CD4-positive, alpha-beta T cell treated with Interleukin-17A for 1 hour (primary cell): ENCODE data around the gene PBX2.
A peak's percentile ranks its signal among the peaks of the same experiment; 100 is the strongest.
"Not testable (repeated sequence)": the region's sequence is repeated elsewhere in the genome, so short reads cannot be mapped to it uniquely, and the experiment has no call there.

Source experiments
- DNase-seq: peaks from one replicate; pipeline ENCODE4 v3.0.0-alpha.2; 2020

PBX2 gene

GRCh38 chr6:32148289-32149091, 41.5 kb downstream of the PBX2 start:
- peak; percentile 80 for DNase-seq

- DNase-seq, result peak; percentile 14
Measured at GRCh38 chr6:32147401-32148132, 42.4 kb downstream of the PBX2 start.

DNA sequence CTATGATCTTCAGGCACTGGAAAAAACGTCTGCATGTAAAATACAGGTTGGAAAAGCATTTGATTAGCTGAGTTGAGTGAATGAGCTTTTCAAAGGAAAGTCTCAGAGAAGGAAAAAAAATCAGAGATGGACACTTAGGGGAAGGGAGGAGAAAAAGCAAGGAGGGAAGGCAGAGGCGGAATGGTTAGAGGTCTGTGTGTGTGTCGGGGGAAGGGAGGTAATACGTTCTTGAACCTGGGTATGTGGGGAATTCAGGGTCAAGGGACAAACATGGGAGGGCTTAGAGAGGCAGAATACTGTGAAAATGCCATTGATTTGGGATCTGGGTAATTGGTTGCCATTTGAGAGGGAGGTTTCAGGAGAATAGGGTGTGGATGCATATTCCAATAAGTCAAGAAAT, 43.3 kb downstream of the PBX2 start:
- DNase-seq, result no peak

DNA sequence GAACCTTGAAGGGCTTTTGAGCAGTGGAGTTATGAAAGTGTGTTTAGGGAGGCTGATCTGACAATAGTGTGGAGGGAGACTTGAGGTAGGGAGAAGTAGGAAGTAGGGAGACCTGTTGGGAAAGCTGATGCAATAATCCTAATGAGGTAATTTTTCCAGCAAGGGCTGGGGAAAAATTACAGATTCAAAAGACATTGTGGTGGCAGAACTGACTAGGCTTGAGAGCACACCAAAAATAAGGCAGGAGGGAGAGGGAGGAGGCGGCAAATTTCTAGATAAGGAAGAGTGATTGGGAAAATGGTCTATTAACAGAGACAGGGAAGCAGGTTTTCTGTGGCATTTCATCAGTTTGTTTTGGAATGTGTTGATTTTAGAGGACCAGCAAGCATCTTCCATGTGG, 43.7 kb downstream of the PBX2 start:
- DNase-seq, result no peak

DNA sequence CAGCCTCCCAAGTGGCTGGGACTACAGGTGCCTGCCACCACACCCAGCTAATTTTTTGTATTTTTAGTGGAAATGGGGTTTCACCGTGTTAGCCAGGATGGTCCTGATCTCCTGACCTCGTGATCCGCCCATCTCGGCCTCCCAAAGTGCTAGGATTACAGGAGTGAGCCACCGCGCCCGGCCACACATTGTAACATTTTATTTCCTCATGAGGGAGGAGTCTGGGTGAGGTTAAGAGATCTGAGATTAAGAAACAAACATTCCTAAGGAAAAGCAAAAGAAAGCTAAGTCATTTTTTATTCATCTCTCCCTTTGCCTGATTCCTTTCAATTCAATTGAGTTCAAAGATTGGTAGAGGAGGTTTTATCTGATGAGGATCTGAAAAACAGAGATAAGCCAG, 45.8 kb downstream of the PBX2 start:
- not testable (repeated sequence) for DNase-seq

DNA sequence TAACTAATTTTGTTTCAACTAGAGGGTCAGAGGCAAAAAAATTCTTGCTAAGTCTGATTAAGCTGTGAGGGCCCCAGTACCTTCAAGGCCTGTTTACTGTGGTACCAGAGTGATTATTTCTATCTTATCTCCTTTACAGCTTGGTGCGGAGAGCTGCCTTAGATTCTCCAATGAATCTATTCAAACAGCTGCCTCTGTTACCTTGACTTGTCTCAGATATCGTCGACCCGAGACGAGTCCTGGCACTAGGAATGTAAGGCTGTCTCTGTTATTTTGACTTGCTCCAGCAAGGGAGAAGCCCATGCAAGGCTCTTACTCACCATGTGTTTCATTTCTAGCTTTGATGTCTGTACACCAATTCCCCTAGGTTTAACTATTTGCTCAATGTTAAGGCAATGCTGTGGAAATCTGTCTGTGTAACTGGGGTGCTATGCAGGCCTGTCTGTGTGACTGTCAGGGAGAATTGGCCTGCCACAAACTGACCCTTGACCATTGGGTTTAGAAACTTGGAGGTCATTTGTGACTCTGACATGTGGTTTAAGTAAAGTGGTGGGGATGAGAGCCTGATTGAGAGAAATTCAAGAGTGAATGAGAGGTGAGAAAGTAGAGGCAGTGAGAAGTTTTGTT, 49.5 kb downstream of the PBX2 start:
- no peak for DNase-seq

- DNase-seq, result no peak
Measured at GRCh38 chr6:32139590-32139989, 50.4 kb downstream of the PBX2 start.

DNA sequence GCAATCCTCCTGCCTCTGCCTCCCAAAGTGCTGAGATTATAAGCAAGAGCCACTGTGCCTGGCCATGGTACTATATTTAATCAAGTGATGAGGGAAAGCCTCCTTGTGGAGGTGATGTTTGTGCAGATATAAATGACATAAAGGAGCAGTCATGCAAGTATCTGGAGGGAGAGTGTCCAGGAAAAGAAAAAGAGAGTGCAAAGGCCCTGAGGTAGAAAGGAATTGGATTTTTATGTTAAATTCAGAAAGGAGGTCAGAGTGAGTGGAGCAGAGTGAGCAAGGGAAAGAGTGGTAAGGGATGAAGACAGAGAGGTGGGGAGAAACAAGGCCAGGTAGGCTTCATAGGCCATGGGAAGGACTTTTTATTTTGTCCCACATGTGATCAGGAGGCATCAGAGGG, 52.5 kb downstream of the PBX2 start:
- no peak for DNase-seq
